Right forelimb (tissue), 1 donor: Measurements from ENCODE around the gene IL1RAPL2.
"Not testable (repeated sequence)": the region's sequence is repeated elsewhere in the genome, so short reads cannot be mapped to it uniquely, and the experiment has no call there.

Experiments used
- DNase-seq: peaks from one replicate; pipeline ENCODE4 v3.0.0-alpha.2; 2018

The IL1RAPL2 gene

DNA sequence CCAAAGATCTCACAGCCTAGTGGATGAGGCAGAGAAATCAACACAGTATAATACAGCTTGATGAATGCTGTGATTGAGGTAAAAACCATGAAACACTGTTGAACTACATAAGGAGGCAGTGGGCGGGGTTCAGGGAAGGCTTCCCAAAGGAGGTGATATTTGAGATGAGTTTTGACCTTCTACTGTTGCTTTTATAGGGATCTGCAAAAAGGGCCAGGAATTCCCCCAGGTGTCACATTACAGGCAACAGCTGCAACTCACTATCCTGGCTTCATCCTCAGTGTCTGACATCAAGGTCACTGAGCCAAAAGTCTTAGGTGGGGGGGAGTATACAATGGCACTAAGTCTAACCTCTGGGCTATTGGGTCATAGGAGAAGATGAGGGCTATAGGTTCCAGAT, 1070.7 kb downstream of the IL1RAPL2 start:
- no peak for DNase-seq

GRCh38 chrX:105645667-105646357, 1079.8 kb downstream of the IL1RAPL2 start:
- no peak for DNase-seq

GRCh38 chrX:105646592-105647372, 1080.8 kb downstream of the IL1RAPL2 start:
- no peak for DNase-seq

DNA sequence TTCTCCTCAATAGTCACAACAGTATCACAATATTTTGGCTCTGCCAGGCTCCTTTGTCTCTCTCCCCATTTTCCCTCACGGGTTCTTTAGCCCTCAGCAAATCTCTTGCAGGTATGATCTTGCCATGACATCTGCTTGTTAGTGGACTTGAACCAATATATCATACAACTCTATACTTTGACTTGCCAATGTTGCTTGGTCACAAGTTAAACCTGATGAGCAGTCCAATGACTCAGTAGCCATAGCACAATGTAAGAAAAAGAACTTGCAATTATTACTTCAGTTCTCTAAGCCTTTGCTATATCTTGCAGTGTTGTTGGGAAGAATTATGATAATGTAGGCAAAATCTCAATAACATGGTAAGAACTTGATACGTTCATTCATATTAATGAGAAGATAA, 1081.8 kb downstream of the IL1RAPL2 start:
- no peak for DNase-seq

DNA sequence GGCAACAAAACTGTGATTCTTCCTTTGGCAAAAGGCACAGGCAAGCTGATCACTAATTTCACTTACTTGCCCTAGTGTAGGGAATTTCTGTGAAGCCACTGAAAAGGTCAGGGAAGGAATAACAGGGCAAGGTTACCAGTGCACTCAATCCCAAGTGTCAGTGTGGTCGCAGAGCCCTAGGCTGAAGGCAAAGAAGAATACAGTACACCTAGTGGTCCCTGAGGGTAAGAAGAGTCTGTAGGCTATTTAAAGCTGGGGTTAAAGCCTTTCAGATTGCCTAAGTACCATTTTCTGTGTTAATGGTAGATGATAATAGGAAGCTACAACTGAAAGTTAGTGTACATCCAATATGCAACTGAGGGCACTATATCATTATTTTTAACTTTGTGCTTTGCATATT, 1082.7 kb downstream of the IL1RAPL2 start:
- no peak for DNase-seq

DNA sequence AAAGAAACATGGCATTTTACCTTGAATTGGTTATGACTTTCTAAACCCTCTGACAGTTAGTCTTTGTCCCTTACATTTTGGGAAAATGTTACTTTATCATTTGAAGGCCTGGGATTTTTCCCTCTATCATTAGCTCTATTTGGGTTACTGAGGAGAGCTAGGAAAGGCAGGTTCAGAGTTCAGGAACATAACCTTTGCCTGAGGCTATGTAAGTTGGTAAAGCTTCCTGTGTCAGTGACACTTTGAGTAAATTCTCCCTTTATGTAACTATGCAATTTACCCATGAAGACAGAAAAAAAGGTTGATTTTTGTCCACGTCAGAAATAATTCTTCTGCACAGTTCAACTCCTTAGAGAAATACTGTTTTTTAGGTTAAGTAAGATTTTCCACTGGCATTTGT, 1084.6 kb downstream of the IL1RAPL2 start:
- no peak for DNase-seq

- no peak for DNase-seq
Observed at GRCh38 chrX:105650986-105651385, 1085.0 kb downstream of the IL1RAPL2 start.

DNA sequence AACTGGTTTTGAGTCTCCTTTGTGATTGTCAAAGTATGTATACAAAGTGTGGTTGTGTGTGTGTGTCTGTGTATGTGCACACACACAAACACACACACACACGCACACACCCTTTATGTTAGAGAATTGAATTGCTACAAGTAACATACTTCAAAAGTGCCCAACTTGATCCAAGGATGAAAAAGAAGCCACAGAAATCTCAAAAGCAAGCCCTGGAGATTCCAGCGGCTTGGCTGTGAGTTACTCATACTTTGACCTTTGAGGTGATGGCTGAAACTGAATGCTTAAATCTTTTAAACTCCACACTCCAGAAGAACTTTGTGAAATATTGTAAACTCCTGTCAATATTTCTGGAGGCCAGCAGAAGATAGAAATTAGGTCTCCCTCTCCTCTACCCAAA, 1087.9 kb downstream of the IL1RAPL2 start:
- DNase-seq = no peak

DNA sequence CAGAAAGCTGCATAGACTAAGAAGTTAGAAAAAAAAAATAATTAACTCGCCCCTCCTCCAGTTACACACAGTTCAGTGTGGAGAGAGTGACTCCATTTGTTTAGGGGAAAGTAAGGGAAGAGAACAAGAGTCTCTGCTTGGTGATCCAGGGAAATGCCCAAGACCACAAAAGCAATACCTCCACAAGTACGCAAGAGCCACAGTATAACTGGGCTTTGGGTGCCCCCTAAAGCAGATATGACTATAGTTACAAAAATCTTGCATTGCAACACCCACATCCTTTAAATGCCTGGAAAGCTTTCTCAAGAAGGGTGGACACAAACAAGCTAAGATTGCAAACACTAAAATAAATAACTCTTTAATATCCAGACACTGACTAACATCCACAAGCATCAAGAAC, 1092.1 kb downstream of the IL1RAPL2 start:
- DNase-seq = no peak

DNA sequence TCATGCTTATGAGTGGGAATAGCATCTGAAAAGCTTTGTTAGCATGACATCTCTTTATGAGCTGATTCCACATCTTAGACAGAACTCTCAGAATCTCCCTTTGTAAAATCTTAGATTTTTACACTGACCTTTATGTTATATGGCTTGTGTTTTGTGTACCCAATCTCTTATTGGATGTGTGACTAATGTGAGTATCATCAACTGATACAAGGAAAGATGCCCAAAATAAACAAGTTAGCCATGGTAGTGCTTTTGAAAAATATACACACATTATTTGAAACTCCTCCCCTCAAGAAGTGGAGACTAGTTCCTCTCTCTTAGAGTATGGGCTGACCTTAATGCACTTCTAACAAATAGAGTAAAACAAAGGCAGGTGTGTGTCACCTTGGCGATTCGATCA, 1096.2 kb downstream of the IL1RAPL2 start:
- DNase-seq = no peak

- DNase-seq = no peak
Observed at GRCh38 chrX:105664243-105664642, 1098.2 kb downstream of the IL1RAPL2 start.

GRCh38 chrX:105684288-105684687, 1118.3 kb downstream of the IL1RAPL2 start:
- not testable (repeated sequence) for DNase-seq

GRCh38 chrX:105694839-105695238, 1128.8 kb downstream of the IL1RAPL2 start:
- no peak for DNase-seq

DNA sequence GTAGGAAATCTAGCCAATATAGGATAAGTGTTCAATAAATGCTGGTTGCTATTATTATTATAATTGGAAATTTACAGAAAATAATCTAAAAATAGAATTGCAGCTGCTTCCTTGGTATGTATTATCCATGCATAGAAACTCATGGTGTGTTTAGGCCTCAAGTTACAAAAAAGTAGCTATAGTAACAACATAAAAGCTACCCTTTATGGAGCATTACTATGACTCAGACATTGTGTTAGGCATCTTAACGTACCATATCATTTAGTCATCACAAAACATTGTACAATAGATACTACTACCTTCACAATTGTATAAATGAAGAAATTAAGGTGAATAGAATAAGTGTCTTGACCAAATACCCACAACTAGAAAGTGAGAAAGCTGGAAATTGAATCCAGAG, 1129.5 kb downstream of the IL1RAPL2 start:
- DNase-seq = no peak

DNA sequence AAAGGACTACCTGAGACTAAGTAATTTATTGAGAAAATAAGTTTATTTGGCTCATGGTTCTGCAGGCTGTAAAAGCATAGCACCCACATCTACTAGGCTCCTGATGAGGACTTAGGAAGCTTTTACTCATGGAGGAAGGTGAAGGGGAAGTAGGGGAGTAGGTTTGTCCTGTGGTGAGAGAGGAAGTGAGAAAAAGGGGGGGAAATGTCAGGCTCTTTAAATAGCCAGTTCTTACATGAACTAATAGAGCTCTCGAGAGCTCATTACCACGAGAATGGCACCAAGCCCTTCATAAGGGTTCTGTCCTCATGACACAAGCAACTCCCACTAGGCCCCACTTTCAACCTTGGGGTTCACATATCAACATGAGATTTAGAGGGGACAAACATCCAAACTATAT, 1130.9 kb downstream of the IL1RAPL2 start:
- DNase-seq = no peak

DNA sequence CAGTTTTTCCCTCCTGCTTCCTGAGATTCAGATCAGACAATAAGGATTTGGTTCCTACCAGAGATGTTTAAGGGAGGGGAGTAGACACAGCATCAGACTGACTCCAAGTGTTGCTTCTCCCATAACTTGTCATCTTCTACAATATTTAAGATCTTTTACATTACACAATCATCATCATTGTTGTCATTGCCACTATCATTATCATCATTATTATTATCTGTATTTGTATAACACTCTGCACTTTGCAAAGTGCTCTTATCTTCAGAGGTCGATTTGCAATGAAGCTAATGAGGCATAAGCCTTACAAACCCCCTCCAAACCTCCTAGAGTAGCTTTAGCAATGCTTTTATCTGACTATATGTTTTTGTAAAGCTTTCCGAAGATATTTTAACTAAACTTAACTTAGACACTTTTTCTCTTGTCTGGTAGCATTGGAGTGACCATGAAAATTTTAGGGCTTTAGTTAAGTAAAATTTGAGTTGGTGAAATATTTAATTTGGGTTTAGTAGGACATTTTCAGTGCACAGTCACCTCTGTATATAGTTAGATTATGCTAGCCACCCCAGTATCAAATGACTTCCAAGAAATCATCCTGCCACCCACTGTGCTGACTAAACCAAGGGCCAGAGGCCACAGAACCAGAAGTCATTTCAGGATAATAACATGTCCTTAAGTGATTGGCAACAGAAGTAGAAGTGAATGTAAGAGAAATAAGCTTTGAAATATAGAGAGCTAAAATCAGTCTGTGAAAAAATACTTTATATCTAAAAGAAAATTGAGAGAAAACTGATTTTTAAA, 1132.2 kb downstream of the IL1RAPL2 start:
- DNase-seq = no peak

DNA sequence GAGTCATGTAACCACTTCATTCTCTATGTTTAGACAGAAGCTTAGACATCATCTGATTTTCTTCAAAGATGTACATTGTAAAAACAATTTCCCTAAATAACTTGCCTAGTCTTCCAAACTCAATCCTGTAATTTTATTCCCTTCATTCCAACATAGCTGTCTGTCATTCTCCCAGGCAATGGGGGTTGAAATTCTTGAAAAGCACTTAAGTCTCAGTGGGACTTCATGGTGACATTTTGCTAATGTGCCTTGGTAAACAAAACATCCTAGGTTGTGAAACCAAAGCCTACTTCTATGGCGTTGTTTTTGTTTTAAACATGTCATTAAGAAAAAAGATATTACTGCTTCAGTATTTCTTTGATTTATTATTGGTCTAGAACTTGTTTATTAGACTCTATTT, 1134.3 kb downstream of the IL1RAPL2 start:
- DNase-seq = no peak

- no peak for DNase-seq
Observed at GRCh38 chrX:105701310-105702052, 1135.5 kb downstream of the IL1RAPL2 start.

GRCh38 chrX:105703876-105704275, 1137.9 kb downstream of the IL1RAPL2 start:
- no peak for DNase-seq

- DNase-seq = no peak
Observed at GRCh38 chrX:105706041-105706440, 1140.0 kb downstream of the IL1RAPL2 start.

DNA sequence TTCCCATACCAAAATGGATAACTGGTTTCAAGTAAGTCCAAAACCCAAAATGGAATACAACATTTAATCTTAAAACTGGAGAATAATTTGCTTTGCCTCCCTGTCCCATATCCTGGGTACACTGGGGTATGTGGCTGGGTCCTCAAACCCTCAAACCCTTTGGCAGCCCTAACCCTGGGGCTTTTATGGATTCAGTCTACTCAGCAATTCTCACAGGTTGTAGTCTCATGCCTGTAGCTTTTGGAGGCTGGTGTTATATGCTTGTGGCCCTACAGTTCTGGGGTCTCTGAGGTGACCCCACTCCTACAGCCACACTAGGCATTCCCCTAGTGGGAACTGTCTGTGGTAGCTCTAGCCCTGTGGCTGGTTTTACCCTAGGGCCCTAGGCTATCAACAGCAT, 1145.8 kb downstream of the IL1RAPL2 start:
- no peak for DNase-seq

GRCh38 chrX:105715746-105716145, 1149.7 kb downstream of the IL1RAPL2 start:
- DNase-seq = no peak
